Measurements from ENCODE around the gene POLN. TPM values are rescaled to one million over a fixed set of nuclear protein-coding genes. Genes with fewer than 3 reads are reported as not detected.

The POLN gene
- total RNA-seq, 1 donor from 2014 or later, result 8.6 TPM

- DNase-seq (ENCODE audit: low spot score in 2 of 2) (no peak), FAIRE-seq (no peak)
These were observed 216.1 kb downstream of the POLN start for GRCh38 chr4:2025817-2026216.

DNA sequence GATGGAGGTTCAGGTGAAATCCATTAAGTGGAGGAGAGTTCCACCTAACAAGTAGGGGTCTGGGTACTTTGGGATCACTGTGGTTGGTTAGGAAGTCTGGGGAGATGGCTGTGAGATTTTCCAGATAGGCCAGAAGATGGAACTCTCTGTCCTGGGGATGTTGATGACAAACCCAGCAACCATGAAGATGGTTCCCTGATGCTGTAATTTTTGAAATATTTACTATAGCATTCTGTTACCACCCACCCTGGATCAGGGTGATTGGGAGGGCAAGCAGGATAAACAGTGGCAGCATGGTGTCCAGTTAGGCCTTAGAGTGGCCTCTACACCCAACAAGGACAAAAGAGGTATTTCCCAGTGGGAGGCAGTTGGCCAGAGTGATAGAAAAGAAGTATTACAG, 217.2 kb downstream of the POLN start:
- FAIRE-seq, result no peak
- no peak for DNase-seq (ENCODE audit: low spot score in 2 of 2)

Small RNAs within 50 kb of the gene (small RNA-seq; reads per million reads assigned to genes)
- gene COX6B1P5, result not detected

Other genes starting within 250 kb of the POLN start
- gene NELFA, start 233.1 kb downstream of the POLN start, total RNA-seq, result 16.3 TPM
- gene NAT8L, start 182.8 kb downstream of the POLN start, total RNA-seq, result 9.8 TPM
- 42.0 TPM for gene HAUS3, start within 50 bp of the POLN start, total RNA-seq
- 17.5 TPM for gene MXD4, start 20.0 kb upstream of the POLN start, total RNA-seq
- 3.7 TPM for gene ZFYVE28, start 176.5 kb upstream of the POLN start, total RNA-seq
- gene CFAP99, start 176.8 kb upstream of the POLN start, total RNA-seq, result not detected
- 28.1 TPM for gene RNF4, start 227.0 kb upstream of the POLN start, total RNA-seq

Data from frontal cortex (tissue), 4 donors.